ENCODE results near the gene ASH1L. TPM values are rescaled to one million over a fixed set of nuclear protein-coding genes. Genes with fewer than 3 reads are reported as not detected.

The ASH1L gene
- total and polyA plus RNA-seq, 2 donors (not counting 3 experiments of a cell fraction or from before 2014, with no cell fraction given), result 11.6 to 29.2 TPM

- peaks cover 14% of the 10 kb centered on the region for H4K20me1 ChIP-seq (replicated peaks; ENCODE audit: control insufficient read depth, extremely low read depth, insufficient read depth, low read length)
- no peak for TF ChIP-seq MYC (IDR thresholded peaks at IDR 0.05; ENCODE audit: low read depth, low read length)
- TF ChIP-seq POLR2A (IDR thresholded peaks at IDR 0.05; ENCODE audit: low read depth, low read length), result no peak
- TF ChIP-seq POLR2AphosphoS5 (IDR thresholded peaks at IDR 0.05; ENCODE audit: insufficient read depth, low read depth, low read length), result no peak
- TF ChIP-seq EZH2 (IDR thresholded peaks at IDR 0.05; ENCODE audit: borderline replicate concordance, low read depth, low read length, severe bottlenecking), result no peak
- no peak for TF ChIP-seq GATA2 (IDR thresholded peaks at IDR 0.05; ENCODE audit: insufficient read depth, insufficient read length, low read depth, low read length)
- no peak for TF ChIP-seq MAX (IDR thresholded peaks at IDR 0.05; ENCODE audit: insufficient read depth, insufficient read length)
- TF ChIP-seq, protein P1, sequence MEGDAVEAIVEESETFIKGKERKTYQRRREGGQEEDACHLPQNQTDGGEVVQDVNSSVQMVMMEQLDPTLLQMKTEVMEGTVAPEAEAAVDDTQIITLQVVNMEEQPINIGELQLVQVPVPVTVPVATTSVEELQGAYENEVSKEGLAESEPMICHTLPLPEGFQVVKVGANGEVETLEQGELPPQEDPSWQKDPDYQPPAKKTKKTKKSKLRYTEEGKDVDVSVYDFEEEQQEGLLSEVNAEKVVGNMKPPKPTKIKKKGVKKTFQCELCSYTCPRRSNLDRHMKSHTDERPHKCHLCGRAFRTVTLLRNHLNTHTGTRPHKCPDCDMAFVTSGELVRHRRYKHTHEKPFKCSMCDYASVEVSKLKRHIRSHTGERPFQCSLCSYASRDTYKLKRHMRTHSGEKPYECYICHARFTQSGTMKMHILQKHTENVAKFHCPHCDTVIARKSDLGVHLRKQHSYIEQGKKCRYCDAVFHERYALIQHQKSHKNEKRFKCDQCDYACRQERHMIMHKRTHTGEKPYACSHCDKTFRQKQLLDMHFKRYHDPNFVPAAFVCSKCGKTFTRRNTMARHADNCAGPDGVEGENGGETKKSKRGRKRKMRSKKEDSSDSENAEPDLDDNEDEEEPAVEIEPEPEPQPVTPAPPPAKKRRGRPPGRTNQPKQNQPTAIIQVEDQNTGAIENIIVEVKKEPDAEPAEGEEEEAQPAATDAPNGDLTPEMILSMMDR (IDR thresholded peaks at IDR 0.05; ENCODE audit: extremely low read depth in 1 of 2, insufficient read depth in 1 of 2, low read depth in 1 of 2, low read length in 2 of 2), result no peak
- TF ChIP-seq JUN (IDR thresholded peaks at IDR 0.05; ENCODE audit: borderline replicate concordance, insufficient read depth, insufficient read length, low read depth), result no peak
- TF ChIP-seq FOS (IDR thresholded peaks at IDR 0.05; ENCODE audit: borderline replicate concordance, insufficient read depth, low read length), result no peak
- CTCF ChIA-PET, result interaction anchor here (1.2 kb wide), 1 partner anchor 16 kb away, joined by 3 read pairs; no protein-coding TSS in a partner anchor
- H2AFZ ChIP-seq (ENCODE audit: low read depth, low read length), result no peak overlapping the region
- intact Hi-C loops (cut with micrococcal nuclease), result no loop called here
- no peak overlapping the region for H3K4me2 ChIP-seq (ENCODE audit: insufficient read depth, low read length)
- DNase-seq (ENCODE audit: low read depth, low spot score) (no peak), FAIRE-seq (no peak)
- POLR2A ChIA-PET, result no interaction called here
- H3K9me3 ChIP-seq (replicated peaks; ENCODE audit: control insufficient read depth, insufficient read depth, low read length), result no peaks in the 10 kb centered on the region
- H3K79me2 ChIP-seq (ENCODE audit: control insufficient read depth, insufficient read depth, low read length), result peaks cover 50% of the 10 kb centered on the region
- dilution Hi-C loops (cut with MboI; ENCODE audit: extremely low pct_ligation_motif_present, low sequenced_read_pairs), result no loop called here
- H3K4me3 ChIP-seq (replicated peaks in 1 of 3; ENCODE audit: insufficient read depth in 1 of 3, low read depth in 1 of 3, low read length in 3 of 3), result no peak overlapping the region
- H3K9ac ChIP-seq (replicated peaks; ENCODE audit: extremely low read depth, insufficient read depth, low read length), result no peak overlapping the region
- H3K4me1 ChIP-seq (ENCODE audit: control insufficient read depth, extremely low read depth, insufficient read depth, low read length), result peaks cover 14% of the 10 kb centered on the region
- no peak overlapping the region for H3K27ac ChIP-seq (ENCODE audit: insufficient read depth, low read depth, low read length)
- no peaks in the 10 kb centered on the region for H3K27me3 ChIP-seq (ENCODE audit: control insufficient read depth in 2 of 2, insufficient read depth in 2 of 2, low read length in 2 of 2)
- no peaks in the 10 kb centered on the region for H3K36me3 ChIP-seq (ENCODE audit: control insufficient read depth in 2 of 2, extremely low read depth in 1 of 2, insufficient read depth in 2 of 2, low read length in 2 of 2)
- H3K9me1 ChIP-seq (replicated peaks; ENCODE audit: control insufficient read depth, extremely low read depth, insufficient read depth, low read length), result no peaks in the 10 kb centered on the region
- BruUV-seq (replicated peaks), result no TSS peak
Measured at GRCh38 chr1:155531624-155532023, 31.0 kb downstream of the ASH1L start.

Measured in endothelial cell of umbilical vein (primary cell).